ENCODE data around the gene ESRRB.

GRCh38 chr14:76537906-76538647, 162.1 kb downstream of the ESRRB start:
- TF ChIP-seq CTCF (IDR thresholded peaks at IDR 0.05) (no peak), POLR2A (IDR thresholded peaks at IDR 0.05) (no peak)

All from vagina (tissue), 2 donors.